WERI-Rb-1 (cell line): ENCODE measurements around the gene VSIG10.

ENCODE experiments used
- DNase-seq: peaks from one replicate; pipeline ENCODE4 v3.0.0-alpha.2; 2020
- H3K27ac ChIP-seq: fragments of 250-450 bp; sonication (Bioruptor Pico); 2 replicates; pipeline ENCODE4 v1.5.1; 2020; ENCODE audit warnings: mild to moderate bottlenecking, moderate library complexity
- H3K27me3 ChIP-seq: fragments of 250-450 bp; sonication (Bioruptor Pico); 2 replicates; pipeline ENCODE4 v1.5.1; 2021; ENCODE audit warnings: mild to moderate bottlenecking, low read depth, moderate library complexity; ENCODE audit not compliant: insufficient read depth, severe bottlenecking
- H3K36me3 ChIP-seq: fragments of 250-450 bp; sonication (Bioruptor Pico); 2 replicates; pipeline ENCODE4 v1.5.1; 2020; ENCODE audit warnings: mild to moderate bottlenecking, moderate library complexity
- H3K4me3 ChIP-seq: 2 replicates; pipeline ENCODE4 v1.5.1; 2011; ENCODE audit warnings: low read depth, mild to moderate bottlenecking, control low read depth, low read length
- H3K9me3 ChIP-seq: fragments of 250-450 bp; sonication (Bioruptor Pico); 2 replicates; pipeline ENCODE4 v1.5.1; 2021; ENCODE audit warnings: mild to moderate bottlenecking, moderate library complexity; ENCODE audit not compliant: severe bottlenecking
- CTCF ChIP-seq: IDR thresholded peaks from 2 replicates; pipeline ENCODE4 v1.5.1; 2011; ENCODE audit warnings: low read depth, mild to moderate bottlenecking, control low read depth, inconsistent platforms, low read length

Gene VSIG10

GRCh38 chr12:118063576-118064391 lies 40.0 kb downstream of the VSIG10 start:
- no peak for TF ChIP-seq CTCF
- no peak for DNase-seq
- H3K4me3 ChIP-seq = no peak overlapping the region
- H3K9me3 ChIP-seq = no peaks in the 10 kb centered on the region
- H3K27ac ChIP-seq = no peak overlapping the region
- H3K27me3 ChIP-seq = no peaks in the 10 kb centered on the region
- no peaks in the 10 kb centered on the region for H3K36me3 ChIP-seq

- H3K27me3 ChIP-seq = no peaks in the 10 kb centered on the region
- no peaks in the 10 kb centered on the region for H3K9me3 ChIP-seq
- DNase-seq = peak; percentile 45
- no peak for TF ChIP-seq CTCF
- H3K27ac ChIP-seq = peak overlapping the region; percentile 86
- H3K4me3 ChIP-seq = peak overlapping the region; percentile 75
- H3K36me3 ChIP-seq = no peaks in the 10 kb centered on the region
Observed at GRCh38 chr12:118061873-118062843, 41.7 kb downstream of the VSIG10 start.

GRCh38 chr12:118061011-118061872 lies 42.6 kb downstream of the VSIG10 start, which contains the start of gene WSB2:
TSS of gene WSB2 (minus strand) at chr12:118061179. CDS start at chr12:118061048, 131 bp downstream.
- Histone ChIP-seq H3K27ac (peak within 1 kb of the TSS; percentile 86), H3K27me3 (no peaks in the 10 kb centered on the region), H3K36me3 (no peaks in the 10 kb centered on the region), H3K9me3 (no peaks in the 10 kb centered on the region), H3K4me3 (peak within 1 kb of the TSS; percentile 75)
- DNase-seq = peak; percentile 73
- no peak for TF ChIP-seq CTCF

GRCh38 chr12:118060301-118061010 lies 43.4 kb downstream of the VSIG10 start:
- H3K9me3 ChIP-seq = no peaks in the 10 kb centered on the region
- TF ChIP-seq CTCF = no peak
- no peaks in the 10 kb centered on the region for H3K36me3 ChIP-seq
- H3K27me3 ChIP-seq = no peaks in the 10 kb centered on the region
- H3K4me3 ChIP-seq = peak overlapping the region; percentile 75
- peak overlapping the region; percentile 71 for H3K27ac ChIP-seq
- DNase-seq = peak; percentile 24
